A549 (cell line): Measurements from ENCODE around the gene NKIRAS2. TPM values are rescaled to one million over a fixed set of nuclear protein-coding genes. Genes with fewer than 3 reads are reported as not detected.

Experiments used
- ATAC-seq, 2 experiments: fragments of 200-7000 bp in 1 of 2; fragments of >200 bp in 1 of 2; cut with Nextera tagmentation in 1 of 2; cut with Tn5 transposase in 1 of 2; 3 replicates each; pipeline versions ENCODE4 v1.8.0 to v1.9.1; 2018 to 2020; ENCODE audit warnings: mild to moderate bottlenecking in 1 of 2, moderate library complexity in 1 of 2
- CTCF ChIA-PET: fragments of 300-600 bp; sonication (Branson Sonifier 250); formaldehyde crosslinking; extraction: SDS; loops from one replicate; lab custom pipeline; 2021; ENCODE audit warnings: antibody characterized with exemption, inconsistent platforms; lab: Yijun Ruan, JAX
- POLR2A ChIA-PET: fragments of 350-600 bp; formaldehyde crosslinking; extraction: SDS; loops from one replicate; lab custom pipeline; 2021; ENCODE audit warnings: antibody characterized with exemption, inconsistent platforms; lab: Yijun Ruan, JAX
- DNase-seq, 2 experiments: peaks; one replicate each; pipeline versions ENCODE4 v3.0.0 to v3.0.0-alpha.2; 2011 to 2016; ENCODE audit warnings: low read depth in 1 of 2, low spot score in 1 of 2
- FAIRE-seq: peaks from 2 replicates; lab custom pipeline; 2011; peaks lifted over from hg19 to GRCh38; lab: Jason Lieb, UNC
- H3K27ac ChIP-seq, 2 experiments: fragments of >200 bp; sonication (Bioruptor Twin); formaldehyde crosslinking; 3 replicates each; pipeline ENCODE4 v1.5.1; 2016 to 2017
- H3K4me1 ChIP-seq: fragments of >200 bp; sonication (Bioruptor Twin); formaldehyde crosslinking; 3 replicates; pipeline ENCODE4 v1.6.1; 2016
- H3K4me2 ChIP-seq: fragments of >200 bp; sonication (Bioruptor Twin); formaldehyde crosslinking; 3 replicates; pipeline ENCODE4 v1.6.1; 2016
- H3K4me3 ChIP-seq: fragments of >200 bp; sonication (Bioruptor Twin); formaldehyde crosslinking; 3 replicates; pipeline ENCODE4 v1.5.1; 2016
- H3K9me3 ChIP-seq: fragments of >200 bp; sonication (Bioruptor Twin); formaldehyde crosslinking; 3 replicates; pipeline ENCODE4 v1.6.1; 2016
- CHD2 ChIP-seq: fragments of 150-350 bp; IDR thresholded peaks from 2 replicates; pipeline ENCODE4 v1.6.1; 2014; ENCODE audit warnings: low read length; ENCODE audit not compliant: partially characterized antibody
- EHMT2 ChIP-seq: fragments of 200-600 bp; sonication (generic); IDR thresholded peaks from 2 replicates; pipeline ENCODE4 v1.6.1; 2016; ENCODE audit warnings: antibody characterized with exemption, low read depth, mild to moderate bottlenecking, moderate library complexity
- ELK1 ChIP-seq: fragments of 150-350 bp; IDR thresholded peaks from 2 replicates; pipeline ENCODE4 v1.6.1; 2014; ENCODE audit warnings: low read depth, mild to moderate bottlenecking, low read length
- HMGXB4 ChIP-seq: fragments of 250-450 bp; sonication (Bioruptor Pico); IDR thresholded peaks from 2 replicates; pipeline ENCODE4 v1.5.0; 2021; ENCODE audit warnings: mild to moderate bottlenecking, moderate library complexity, borderline replicate concordance
- JUN ChIP-seq, 2 experiments: fragments of >200 bp; sonication (Bioruptor Twin); formaldehyde crosslinking; IDR thresholded peaks; 2 replicates in 1 of 2; 3 replicates in 1 of 2; pipeline ENCODE4 v1.6.1; 2016 to 2017
- KDM5A ChIP-seq: fragments of 200-600 bp; sonication (generic); IDR thresholded peaks from 2 replicates; pipeline ENCODE4 v1.6.1; 2016; ENCODE audit warnings: antibody characterized with exemption, mild to moderate bottlenecking
- NFE2L2 ChIP-seq: fragments of 150-350 bp; conservative IDR thresholded peaks from 2 replicates; pipeline ENCODE4 v1.6.1; 2014; ENCODE audit warnings: low read length
- NPAS2 ChIP-seq: fragments of 250-450 bp; sonication (Bioruptor Pico); IDR thresholded peaks from 2 replicates; pipeline ENCODE4 v1.8.0; 2022; ENCODE audit warnings: mild to moderate bottlenecking, moderate library complexity, borderline replicate concordance
- NR3C1 ChIP-seq: fragments of >200 bp; sonication (Bioruptor Twin); formaldehyde crosslinking; IDR thresholded peaks from 3 replicates; pipeline ENCODE4 v1.6.1; 2017
- POLR2A ChIP-seq: IDR thresholded peaks from 2 replicates; pipeline ENCODE4 v1.6.1; 2012; ENCODE audit warnings: mild to moderate bottlenecking, low read length
- RAD21 ChIP-seq, 2 experiments: fragments of >200 bp in 1 of 2; sonication (Bioruptor Twin) in 1 of 2; formaldehyde crosslinking in 1 of 2; IDR thresholded peaks in 1 of 2; conservative IDR thresholded peaks in 1 of 2; 2 replicates in 1 of 2; 3 replicates in 1 of 2; pipeline ENCODE4 v1.6.1; 2012 to 2018; ENCODE audit warnings: inconsistent platforms in 1 of 2
- RARB ChIP-seq: fragments of 250-450 bp; sonication (Bioruptor Pico); IDR thresholded peaks from 2 replicates; pipeline ENCODE4 v1.8.0; 2021; ENCODE audit warnings: mild to moderate bottlenecking, moderate library complexity
- RCOR1 ChIP-seq: fragments of 150-350 bp; IDR thresholded peaks from 2 replicates; pipeline ENCODE4 v1.6.1; 2014; ENCODE audit warnings: antibody characterized with exemption, low read length, low read depth
- TFCP2L1 ChIP-seq: fragments of 250-450 bp; sonication (Bioruptor Pico); IDR thresholded peaks from 2 replicates; pipeline ENCODE4 v1.5.0; 2021; ENCODE audit warnings: mild to moderate bottlenecking
- ZNF302 ChIP-seq: fragments of 250-450 bp; sonication (Bioruptor Pico); IDR thresholded peaks from 2 replicates; pipeline ENCODE4 v1.9.0; 2021; ENCODE audit warnings: inconsistent platforms, mild to moderate bottlenecking, moderate library complexity
- WGBS: methylation state at CpG from one replicate; pipeline ENCODE4 v1.1.6; 2017; ENCODE audit errors: missing lambda C conversion rate; 5-methylcytosine and 5-hydroxymethylcytosine counted together
- polyA plus RNA-seq, 4 experiments: library from polyadenylated mRNA; depleted of rRNA in 3 of 4; stranded (reverse); fragments of >200 nt; fragmentation: RNase III in 1 of 4; extraction: RNeasy Plus Mini Kit Qiagen cat#74134 plus additional on column Dnase treatment in 1 of 4; gene quantifications; 2 replicates in 3 of 4; 3 replicates in 1 of 4; pipeline ENCODE4 v1.2.3, GENCODE V29; 2011 to 2017
- TF ChIP-seq, protein P1 (sequence below): fragments of >200 bp; sonication (Bioruptor Twin); formaldehyde crosslinking; IDR thresholded peaks from 3 replicates; pipeline ENCODE4 v1.5.1; 2016

NKIRAS2 gene
- polyA plus RNA-seq, 2 of the 4 experiments (the other 2 are of a cell fraction) = 48.0 to 52.2 TPM

DNA sequence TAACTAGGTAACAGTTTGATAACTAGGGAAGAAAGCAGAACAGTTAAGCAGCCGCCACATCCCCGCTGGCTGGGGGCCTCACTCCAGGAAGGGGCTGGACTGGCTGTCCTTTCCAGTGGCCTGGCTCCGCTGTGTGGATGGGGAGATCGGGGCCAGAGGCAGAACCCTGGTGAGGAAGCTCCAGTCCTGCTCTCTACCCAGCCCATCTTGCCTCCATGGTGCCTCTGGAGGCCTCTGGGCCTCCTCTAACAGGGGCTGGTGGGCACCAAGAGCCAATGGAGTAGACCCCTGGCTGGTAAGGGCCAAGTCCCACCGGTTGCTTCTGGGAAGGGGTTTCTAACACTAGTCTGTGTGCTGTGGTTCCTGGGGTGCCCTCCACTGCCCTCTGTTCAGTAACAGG is 45.2 kb upstream of the NKIRAS2 start:
- ATAC-seq = no peak; a peak in 1 of 6 replicates
- Histone ChIP-seq H3K27ac (no peak overlapping the region), H3K4me1 (0 out of 3 replicates have a peak, but pooled peaks cover 7% of the 10 kb centered on the region), H3K4me2 (no peak overlapping the region), H3K4me3 (no peak overlapping the region), H3K9me3 (no peaks in the 10 kb centered on the region)
- TF ChIP-seq, protein P1, sequence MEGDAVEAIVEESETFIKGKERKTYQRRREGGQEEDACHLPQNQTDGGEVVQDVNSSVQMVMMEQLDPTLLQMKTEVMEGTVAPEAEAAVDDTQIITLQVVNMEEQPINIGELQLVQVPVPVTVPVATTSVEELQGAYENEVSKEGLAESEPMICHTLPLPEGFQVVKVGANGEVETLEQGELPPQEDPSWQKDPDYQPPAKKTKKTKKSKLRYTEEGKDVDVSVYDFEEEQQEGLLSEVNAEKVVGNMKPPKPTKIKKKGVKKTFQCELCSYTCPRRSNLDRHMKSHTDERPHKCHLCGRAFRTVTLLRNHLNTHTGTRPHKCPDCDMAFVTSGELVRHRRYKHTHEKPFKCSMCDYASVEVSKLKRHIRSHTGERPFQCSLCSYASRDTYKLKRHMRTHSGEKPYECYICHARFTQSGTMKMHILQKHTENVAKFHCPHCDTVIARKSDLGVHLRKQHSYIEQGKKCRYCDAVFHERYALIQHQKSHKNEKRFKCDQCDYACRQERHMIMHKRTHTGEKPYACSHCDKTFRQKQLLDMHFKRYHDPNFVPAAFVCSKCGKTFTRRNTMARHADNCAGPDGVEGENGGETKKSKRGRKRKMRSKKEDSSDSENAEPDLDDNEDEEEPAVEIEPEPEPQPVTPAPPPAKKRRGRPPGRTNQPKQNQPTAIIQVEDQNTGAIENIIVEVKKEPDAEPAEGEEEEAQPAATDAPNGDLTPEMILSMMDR = no peak
- TF ChIP-seq RAD21 (conservative IDR thresholded peaks at IDR 0.05 in 1 of 2, IDR thresholded peaks at IDR 0.05 in 1 of 2) (no peak), RCOR1 (no peak), TFCP2L1 (CRISPR knock-in tag) (no peak), POLR2A (no peak), HMGXB4 (CRISPR knock-in tag) (no peak)
- FAIRE-seq = no peak
- DNase-seq = no peak
- POLR2A ChIA-PET = interaction anchor here (1.0 to 1.4 kb wide), 2 partner anchors 8 to 43 kb away, joined by 3 to 4 read pairs; partner anchors contain the start of gene CNP
- 91% methylated on average over 4 of the region's 5 CpGs for WGBS
- CTCF ChIA-PET = interaction anchor here (0.8 to 29.5 kb wide), 7 partner anchors 9 to 244 kb away, joined by 3 to 378 read pairs (median 7); partner anchors contain the start of genes CNP, DNAJC7 and NKIRAS2

GRCh38 chr17:41975099-41976083 is 44.5 kb upstream of the NKIRAS2 start:
- no peak for DNase-seq
- POLR2A ChIA-PET = interaction anchor here (1.0 to 1.4 kb wide), 2 partner anchors 9 to 43 kb away, joined by 3 to 4 read pairs; partner anchors contain the start of gene CNP
- TF ChIP-seq TFCP2L1 (CRISPR knock-in tag) (no peak), NPAS2 (no peak), CHD2 (no peak), JUN (IDR thresholded peaks at IDR 0.05) (no peak), NR3C1 (no peak), ZNF302 (CRISPR knock-in tag) (no peak), KDM5A (no peak), RARB (CRISPR knock-in tag) (no peak), ELK1 (no peak), EHMT2 (no peak), NFE2L2 (no peak)
- TF ChIP-seq, all 56 proteins: peak for 0
- CTCF ChIA-PET = interaction anchor here (0.5 to 29.5 kb wide), 8 partner anchors 8 to 245 kb away, joined by 3 to 378 read pairs (median 4); partner anchors contain the start of genes CNP, DNAJC7 and NKIRAS2
- H3K4me2 ChIP-seq = no peak overlapping the region
- 0 out of 3 replicates have a peak, but pooled peaks cover 7% of the 10 kb centered on the region for H3K4me1 ChIP-seq
- FAIRE-seq (no peak), ATAC-seq (peak; percentile 2 to 5; a peak in 3 of 6 replicates)
- no peak overlapping the region for H3K27ac ChIP-seq
- no peaks in the 10 kb centered on the region for H3K9me3 ChIP-seq
- 94% methylated on average over 9 of the region's 9 CpGs for WGBS
- no peak overlapping the region for H3K4me3 ChIP-seq
